MCF 10A (cell line): ENCODE data around the gene GNG7. TPM values are rescaled to one million over a fixed set of nuclear protein-coding genes. Genes with fewer than 3 reads are reported as not detected.

Experiments
- BruUV-seq: library from RNA; stranded (reverse); fragments of 400-500 nt; replicated peaks from 2 replicates; lab custom pipeline; 2021; lab: Mats Ljungman, UMichigan
- CTCF ChIA-PET: fragments of 300-600 bp; sonication (Branson Sonifier 250); formaldehyde crosslinking; extraction: SDS; loops from one replicate; lab custom pipeline; 2021; ENCODE audit warnings: antibody characterized with exemption, inconsistent platforms; lab: Yijun Ruan, JAX
- POLR2A ChIA-PET: fragments of 300-600, 350-650 bp; sonication (Branson Sonifier 250); formaldehyde crosslinking; extraction: SDS; loops from one replicate; lab custom pipeline; 2020; ENCODE audit warnings: antibody characterized with exemption, inconsistent platforms; lab: Yijun Ruan, JAX
- DNase-seq: peaks from one replicate; pipeline ENCODE4 v3.0.0-alpha.2; 2018; ENCODE audit not compliant: unreplicated experiment
- H3K27ac Mint-ChIP-seq: one replicate; pipeline ENCODE4 v1.8.0; 2022; ENCODE audit warnings: mild to moderate bottlenecking, low read depth, mixed read lengths; ENCODE audit not compliant: unreplicated experiment
- H3K27me3 Mint-ChIP-seq: one replicate; pipeline ENCODE4 v1.8.0; 2022; ENCODE audit warnings: mixed read lengths; ENCODE audit not compliant: insufficient read depth, unreplicated experiment
- H3K36me3 Mint-ChIP-seq: one replicate; pipeline ENCODE4 v1.8.0; 2022; ENCODE audit warnings: mild to moderate bottlenecking, moderate library complexity, mixed read lengths; ENCODE audit not compliant: insufficient read depth, unreplicated experiment
- H3K4me1 Mint-ChIP-seq: one replicate; pipeline ENCODE4 v1.8.0; 2022; ENCODE audit warnings: mixed read lengths; ENCODE audit not compliant: insufficient read depth, unreplicated experiment
- H3K4me3 Mint-ChIP-seq: one replicate; pipeline ENCODE4 v1.8.0; 2022; ENCODE audit warnings: mild to moderate bottlenecking, moderate library complexity, mixed read lengths; ENCODE audit not compliant: unreplicated experiment
- H3K9me3 Mint-ChIP-seq: one replicate; pipeline ENCODE4 v1.8.0; 2022; ENCODE audit warnings: mixed read lengths; ENCODE audit not compliant: unreplicated experiment
- CTCF ChIP-seq: fragments of 200-600 bp; IDR thresholded peaks from one replicate; pipeline ENCODE4 v1.8.0; 2022; ENCODE audit warnings: antibody characterized with exemption, mild to moderate bottlenecking; ENCODE audit not compliant: unreplicated experiment
- intact Hi-C: fragments of 100-400 bp; cut with micrococcal nuclease; formaldehyde crosslinking; loops from 2 replicates; pipeline ENCODE4 v1.14.1; 2022
- total RNA-seq: library from RNA; stranded (reverse); gene quantifications from 2 replicates; pipeline ENCODE4 v1.2.3, GENCODE V29; 2022

Gene GNG7
- total RNA-seq, 1 experiment from 2014 or later, result 0.51 TPM

GRCh38 chr19:2634228-2634951 is 68.1 kb downstream of the GNG7 start:
- intact Hi-C loops, result no loop called here
- no peak for TF ChIP-seq CTCF
- no peak overlapping the region for H3K4me3 Mint-ChIP-seq
- no peak overlapping the region for H3K27ac Mint-ChIP-seq
- POLR2A ChIA-PET, result interaction anchor here (0.9 kb wide), 1 partner anchor 251 kb away, joined by 3 read pairs; no protein-coding TSS in a partner anchor
- no peaks in the 10 kb centered on the region for H3K9me3 Mint-ChIP-seq
- DNase-seq, result no peak
- CTCF ChIA-PET, result interaction anchor here (0.6 to 5.0 kb wide), 6 partner anchors 10 to 177 kb away, joined by 3 to 45 read pairs (median 4); no protein-coding TSS in a partner anchor
- H3K4me1 Mint-ChIP-seq, result peaks cover 3% of the 10 kb centered on the region
- no peaks in the 10 kb centered on the region for H3K27me3 Mint-ChIP-seq
- no peaks in the 10 kb centered on the region for H3K36me3 Mint-ChIP-seq
- BruUV-seq, result no TSS peak

GRCh38 chr19:2633693-2634075 is 68.8 kb downstream of the GNG7 start:
- Mint-ChIP-seq H3K27ac (no peak overlapping the region), H3K36me3 (no peaks in the 10 kb centered on the region)
- POLR2A ChIA-PET, result no interaction called here

GRCh38 chr19:2631213-2631821 is 71.2 kb downstream of the GNG7 start:
- Mint-ChIP-seq H3K27me3 (no peaks in the 10 kb centered on the region), H3K9me3 (no peaks in the 10 kb centered on the region), H3K4me1 (peaks cover 22% of the 10 kb centered on the region), H3K27ac (no peak overlapping the region), H3K36me3 (peaks cover 6% of the 10 kb centered on the region), H3K4me3 (no peak overlapping the region)
- TF ChIP-seq CTCF, result no peak
- DNase-seq, result no peak
- POLR2A ChIA-PET, result interaction anchor here (5.3 kb wide), 1 partner anchor 154 kb away, joined by 68 read pairs; the partner anchor contains the start of gene GADD45B
- intact Hi-C loops, result no loop called here
- no TSS peak for BruUV-seq
- CTCF ChIA-PET, result interaction anchor here (0.6 to 1.2 kb wide), 5 partner anchors 17 to 53 kb away, joined by 3 to 4 read pairs (median 3); no protein-coding TSS in a partner anchor

More at GRCh38 chr19:2633693-2634075, 68.8 kb downstream of the GNG7 start:
- H3K4me1 Mint-ChIP-seq, result no peaks in the 10 kb centered on the region
- intact Hi-C loops, result no loop called here
- H3K4me3 Mint-ChIP-seq, result no peak overlapping the region
- H3K9me3 Mint-ChIP-seq, result no peaks in the 10 kb centered on the region
- BruUV-seq, result no TSS peak
- DNase-seq, result no peak
- no peaks in the 10 kb centered on the region for H3K27me3 Mint-ChIP-seq
- CTCF ChIA-PET, result interaction anchor here (0.7 to 5.0 kb wide), 4 partner anchors 9 to 77 kb away, joined by 3 to 45 read pairs (median 4); no protein-coding TSS in a partner anchor
- no peak for TF ChIP-seq CTCF
